ENCODE data around the gene CAP2. TPM values are rescaled to one million over a fixed set of nuclear protein-coding genes. Genes with fewer than 3 reads are reported as not detected.
"Not testable (repeated sequence)": the region's sequence is repeated elsewhere in the genome, so short reads cannot be mapped to it uniquely, and the experiment has no call there.

The CAP2 gene
- total RNA-seq, 1 experiment from 2014 or later: 45.1 TPM

- no peak for DNase-seq (ENCODE audit: low read depth)
Measured at GRCh38 chr6:17497535-17498095, 104.2 kb downstream of the CAP2 start.

GRCh38 chr6:17501442-17501841 is 108.0 kb downstream of the CAP2 start:
- DNase-seq (ENCODE audit: low read depth): no peak

GRCh38 chr6:17501982-17502704 is 108.7 kb downstream of the CAP2 start:
- DNase-seq (ENCODE audit: low read depth): no peak

GRCh38 chr6:17503051-17503450 is 109.7 kb downstream of the CAP2 start:
- DNase-seq (ENCODE audit: low read depth): no peak

- no peak for DNase-seq (ENCODE audit: low read depth)
Measured at GRCh38 chr6:17504005-17504404, 110.6 kb downstream of the CAP2 start.

GRCh38 chr6:17505062-17505476 is 111.7 kb downstream of the CAP2 start:
- peak; percentile 37 for DNase-seq (ENCODE audit: low read depth)

GRCh38 chr6:17505767-17506280 is 112.4 kb downstream of the CAP2 start:
- peak; percentile 75 for DNase-seq (ENCODE audit: low read depth)

- no peak for DNase-seq (ENCODE audit: low read depth)
Measured at GRCh38 chr6:17506531-17506930, 113.1 kb downstream of the CAP2 start.

- no peak for DNase-seq (ENCODE audit: low read depth)
Measured at GRCh38 chr6:17506962-17507361, 113.6 kb downstream of the CAP2 start.

GRCh38 chr6:17511084-17511483 is 117.7 kb downstream of the CAP2 start:
- no peak for DNase-seq (ENCODE audit: low read depth)

GRCh38 chr6:17511580-17511979 is 118.2 kb downstream of the CAP2 start:
- DNase-seq (ENCODE audit: low read depth): no peak

GRCh38 chr6:17519120-17519519 is 125.7 kb downstream of the CAP2 start:
- DNase-seq (ENCODE audit: low read depth): peak; percentile 93

- DNase-seq (ENCODE audit: low read depth): no peak
Measured at GRCh38 chr6:17525637-17526036, 132.2 kb downstream of the CAP2 start.

- no peak for DNase-seq (ENCODE audit: low read depth)
Measured at GRCh38 chr6:17527076-17527475, 133.7 kb downstream of the CAP2 start.

GRCh38 chr6:17530321-17530835 is 137.0 kb downstream of the CAP2 start:
- peak; percentile 78 for DNase-seq (ENCODE audit: low read depth)

GRCh38 chr6:17536586-17536985 is 143.2 kb downstream of the CAP2 start:
- DNase-seq (ENCODE audit: low read depth): no peak

- DNase-seq (ENCODE audit: low read depth): no peak
Measured at GRCh38 chr6:17542243-17542642, 148.8 kb downstream of the CAP2 start.

- not testable (repeated sequence) for DNase-seq (ENCODE audit: low read depth)
Measured at GRCh38 chr6:17545681-17546080, 152.3 kb downstream of the CAP2 start.

GRCh38 chr6:17551383-17551958 is 158.1 kb downstream of the CAP2 start:
- DNase-seq (ENCODE audit: low read depth): no peak

GRCh38 chr6:17552861-17553260 is 159.5 kb downstream of the CAP2 start:
- DNase-seq (ENCODE audit: low read depth): no peak

GRCh38 chr6:17556014-17556413 is 162.6 kb downstream of the CAP2 start:
- DNase-seq (ENCODE audit: low read depth): no peak

- peak; percentile 8 for DNase-seq (ENCODE audit: low read depth)
Measured at GRCh38 chr6:17562636-17563035, 169.2 kb downstream of the CAP2 start.

- DNase-seq (ENCODE audit: low read depth): peak; percentile 12
Measured at GRCh38 chr6:17565399-17565798, 172.0 kb downstream of the CAP2 start.
